HCT116 (cell line): ENCODE data around the gene PREX1. TPM values are rescaled to one million over a fixed set of nuclear protein-coding genes. Genes with fewer than 3 reads are reported as not detected.

Source experiments
- ATAC-seq: fragments of 200-7000 bp; cut with Tn5 transposase; 2 replicates; pipeline ENCODE4 v1.9.1; 2020; ENCODE audit warnings: mild to moderate bottlenecking, moderate library complexity
- BruUV-seq: library from RNA; stranded (reverse); fragments of 400-500 nt; replicated peaks from 2 replicates; lab custom pipeline; 2021; lab: Mats Ljungman, UMichigan
- CTCF ChIA-PET: fragments of 300-600 bp; sonication (Branson Sonifier 250); formaldehyde crosslinking; loops from one replicate; lab custom pipeline; 2021; ENCODE audit warnings: antibody characterized with exemption; lab: Charles Lee
- POLR2A ChIA-PET: fragments of 300-600, 350-600 bp; sonication (Branson Sonifier 250); formaldehyde crosslinking; loops from one replicate; lab custom pipeline; 2021; ENCODE audit warnings: antibody characterized with exemption; lab: Charles Lee
- RAD21 ChIA-PET, 2 experiments: fragments of 300-600 bp; sonication (Branson Sonifier 250); formaldehyde crosslinking; loops; one replicate each; lab custom pipeline; 2023; ENCODE audit warnings: low total read pairs in 2 of 2; ENCODE audit not compliant: uncharacterized antibody in 2 of 2, unreplicated experiment in 2 of 2, low non-redundant PET in 1 of 2; lab: Charles Lee
- DNase-seq: peaks from one replicate; pipeline ENCODE4 v3.0.0-alpha.2; 2010; ENCODE audit warnings: low read depth, low spot score
- H2AFZ ChIP-seq: fragments of 200-600 bp; shearing (Covaris generic), sonication (generic); 2 replicates; pipeline ENCODE4 v1.6.1; 2017; ENCODE audit warnings: low read depth, mixed run types, mixed read lengths, antibody characterized with exemption, low read length; ENCODE audit not compliant: poor library complexity, severe bottlenecking
- H3K27ac ChIP-seq: 2 replicates; pipeline ENCODE4 v1.5.1; 2012; ENCODE audit warnings: low read depth, low read length
- H3K27me3 ChIP-seq: fragments of 200-600 bp; sonication (generic); 2 replicates; pipeline ENCODE4 v1.6.1; 2016; ENCODE audit warnings: mixed run types, low read length, mixed read lengths; ENCODE audit not compliant: insufficient read depth
- H3K36me3 ChIP-seq, 2 experiments: fragments of 200-500 bp in 1 of 2; fragments of 200-600 bp in 1 of 2; sonication (Bioruptor generic) in 1 of 2; sonication (generic) in 1 of 2; 2 replicates each; pipeline versions ENCODE4 v1.5.1 to v1.6.1; 2014 to 2016; ENCODE audit warnings: low read length in 2 of 2, inconsistent platforms in 1 of 2, mixed read lengths in 1 of 2, mixed run types in 1 of 2; ENCODE audit not compliant: insufficient read depth in 2 of 2, control insufficient read depth in 1 of 2
- H3K4me1 ChIP-seq, 2 experiments: fragments of 200-600 bp in 1 of 2; sonication (generic) in 1 of 2; 2 replicates each; pipeline versions ENCODE4 v1.5.1 to v1.6.1; 2012 to 2017; ENCODE audit warnings: low read length in 2 of 2, inconsistent platforms in 1 of 2, mild to moderate bottlenecking in 1 of 2, mixed read lengths in 1 of 2, mixed run types in 1 of 2, moderate library complexity in 1 of 2; ENCODE audit not compliant: insufficient read depth in 2 of 2, control insufficient read depth in 1 of 2
- H3K4me2 ChIP-seq: fragments of 200-600 bp; sonication (generic); 2 replicates; pipeline ENCODE4 v1.6.1; 2017; ENCODE audit warnings: mixed run types, low read length, mixed read lengths
- H3K4me3 ChIP-seq, 2 experiments: fragments of 200-600 bp in 1 of 2; sonication (generic) in 1 of 2; replicated peaks in 1 of 2; 2 replicates each; pipeline ENCODE4 v1.5.1; 2011 to 2016; ENCODE audit warnings: low read length in 2 of 2, control low read depth in 1 of 2, low read depth in 1 of 2, mild to moderate bottlenecking in 1 of 2, mixed read lengths in 1 of 2, mixed run types in 1 of 2
- H3K79me2 ChIP-seq: fragments of 200-600 bp; sonication (generic); 2 replicates; pipeline ENCODE4 v1.6.1; 2017; ENCODE audit warnings: mild to moderate bottlenecking, mixed run types, low read length, moderate library complexity, mixed read lengths; ENCODE audit not compliant: insufficient read depth
- H3K9ac ChIP-seq: fragments of 200-600 bp; sonication (generic); 2 replicates; pipeline ENCODE4 v1.6.1; 2016; ENCODE audit warnings: low read length, mixed read lengths
- H3K9me2 ChIP-seq: fragments of 200-600 bp; sonication (generic), shearing (Covaris generic); 2 replicates; pipeline ENCODE4 v1.6.1; 2017; ENCODE audit warnings: mixed run types, mild to moderate bottlenecking, moderate library complexity; ENCODE audit not compliant: insufficient read depth
- H3K9me3 ChIP-seq, 2 experiments: fragments of 200-500 bp in 1 of 2; fragments of 200-600 bp in 1 of 2; sonication (Bioruptor generic) in 1 of 2; sonication (generic) in 1 of 2; 2 replicates each; pipeline ENCODE4 v1.6.1; 2014 to 2017; ENCODE audit warnings: low read length in 2 of 2, mixed read lengths in 2 of 2, inconsistent platforms in 1 of 2, low read depth in 1 of 2, mild to moderate bottlenecking in 1 of 2, mixed run types in 1 of 2, moderate library complexity in 1 of 2; ENCODE audit not compliant: control insufficient read depth in 1 of 2, insufficient read depth in 1 of 2
- H4K20me1 ChIP-seq: fragments of 200-600 bp; sonication (generic), shearing (Covaris generic); 2 replicates; pipeline ENCODE4 v1.6.1; 2017; ENCODE audit warnings: mixed run types, mild to moderate bottlenecking, moderate library complexity; ENCODE audit not compliant: insufficient read depth
- CBX3 ChIP-seq: IDR thresholded peaks from 2 replicates; pipeline ENCODE4 v1.6.1; 2012; ENCODE audit warnings: low read depth
- CTCF ChIP-seq, 3 experiments: fragments of 200-600 bp in 1 of 3; sonication (generic) in 1 of 3; IDR thresholded peaks in 2 of 3; conservative IDR thresholded peaks in 1 of 3; 2 replicates each; pipeline ENCODE4 v1.5.1; 2012 to 2017; ENCODE audit warnings: low read depth in 2 of 3, low read length in 2 of 3, antibody characterized with exemption in 1 of 3, borderline replicate concordance in 1 of 3, control low read depth in 1 of 3, mild to moderate bottlenecking in 1 of 3, mixed read lengths in 1 of 3, mixed run types in 1 of 3, moderate library complexity in 1 of 3; ENCODE audit not compliant: insufficient read depth in 1 of 3
- EGR1 ChIP-seq: IDR thresholded peaks from 2 replicates; pipeline ENCODE4 v1.6.1; 2012; ENCODE audit warnings: low read depth
- ELF1 ChIP-seq: IDR thresholded peaks from 2 replicates; pipeline ENCODE4 v1.6.1; 2012; ENCODE audit warnings: low read depth, borderline replicate concordance
- EZH2phosphoT487 ChIP-seq: fragments of 200-600 bp; IDR thresholded peaks from 2 replicates; pipeline ENCODE4 v1.6.1; 2018; ENCODE audit warnings: antibody characterized with exemption, borderline replicate concordance
- FOSL1 ChIP-seq: IDR thresholded peaks from 2 replicates; pipeline ENCODE4 v1.6.1; 2012; ENCODE audit warnings: low read depth
- POLR2A ChIP-seq: IDR thresholded peaks from 2 replicates; pipeline ENCODE4 v1.7.0; 2011; ENCODE audit warnings: borderline replicate concordance; ENCODE audit not compliant: insufficient read depth, insufficient read length; ENCODE audit errors: extremely low read depth
- POLR2AphosphoS5 ChIP-seq: IDR thresholded peaks from 2 replicates; pipeline ENCODE4 v1.6.1; 2011; ENCODE audit warnings: mild to moderate bottlenecking, low read depth, low read length, moderate library complexity
- SP1 ChIP-seq: IDR thresholded peaks from 2 replicates; pipeline ENCODE4 v1.6.1; 2012; ENCODE audit warnings: low read depth
- SRF ChIP-seq: IDR thresholded peaks from 2 replicates; pipeline ENCODE4 v1.6.1; 2012; ENCODE audit warnings: low read depth
- TCF7L2 ChIP-seq: IDR thresholded peaks from 2 replicates; pipeline ENCODE4 v1.7.0; 2011; ENCODE audit warnings: borderline replicate concordance, inconsistent platforms; ENCODE audit not compliant: insufficient read depth, insufficient read length; ENCODE audit errors: extremely low read depth
- YY1 ChIP-seq: IDR thresholded peaks from 2 replicates; pipeline ENCODE4 v1.6.1; 2011; ENCODE audit warnings: low read length, low read depth, moderate library complexity, mild to moderate bottlenecking; ENCODE audit not compliant: insufficient replicate concordance; ENCODE audit errors: extremely low read depth
- ZBTB33 ChIP-seq: IDR thresholded peaks from 2 replicates; pipeline ENCODE4 v1.6.1; 2011; ENCODE audit warnings: mild to moderate bottlenecking, low read length, moderate library complexity; ENCODE audit not compliant: insufficient replicate concordance; ENCODE audit errors: extremely low read depth
- ZFX ChIP-seq: fragments of 450-650 bp; IDR thresholded peaks from 2 replicates; pipeline ENCODE4 v1.6.1; 2017
- ZNF274 ChIP-seq: fragments of 200-500 bp; sonication (Bioruptor generic); IDR thresholded peaks from 2 replicates; pipeline ENCODE4 v1.6.1; 2014; ENCODE audit warnings: mild to moderate bottlenecking, low read depth, low read length, inconsistent platforms
- intact Hi-C: fragments of 100-400 bp; cut with micrococcal nuclease; formaldehyde crosslinking; loops from 2 replicates; pipeline ENCODE4 v1.10.0; 2022
- total RNA-seq: library from RNA; stranded (reverse); gene quantifications from one replicate; pipeline ENCODE4 v1.2.1, GENCODE V29; 2021; ENCODE audit not compliant: unreplicated experiment
- TF ChIP-seq, protein P1 (sequence below): IDR thresholded peaks from 2 replicates; pipeline ENCODE4 v1.6.1; 2012

Gene PREX1
- total RNA-seq, 1 experiment from 2014 or later: 6.1 TPM

DNA sequence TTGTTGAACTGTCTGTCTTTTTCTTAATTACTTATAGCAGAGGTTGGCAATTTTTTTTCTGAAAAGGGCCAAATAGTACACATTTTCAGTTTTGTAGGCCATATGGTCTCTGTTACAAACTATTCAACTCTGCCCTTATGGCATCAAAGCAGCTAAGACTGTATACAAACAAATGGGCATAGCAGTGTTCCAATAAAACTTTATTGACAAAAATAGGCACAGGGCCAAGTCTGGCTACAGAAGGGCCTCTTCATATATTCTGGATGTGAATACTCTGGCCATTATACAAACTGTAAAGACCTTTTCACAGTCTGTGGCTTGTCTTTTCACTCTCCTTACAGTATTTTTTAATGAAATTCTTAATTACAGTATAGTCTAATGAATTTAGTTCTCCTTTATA is 132.1 kb downstream of the PREX1 start:
- ChIA-PET CTCF (interaction anchor here (1.8 kb wide), 1 partner anchor 38 kb away, joined by 5 read pairs; no protein-coding TSS in a partner anchor), POLR2A (no interaction called here), RAD21 (no interaction called here)

More for the DNA sequence above, 132.1 kb downstream of the PREX1 start:
- H3K27me3 ChIP-seq: no peaks in the 10 kb centered on the region
- no peak overlapping the region for H3K27ac ChIP-seq
- ATAC-seq: no peak
- no peaks in the 10 kb centered on the region for H4K20me1 ChIP-seq
- H2AFZ ChIP-seq: no peak overlapping the region
- H3K4me2 ChIP-seq: no peak overlapping the region
- intact Hi-C loops: no loop called here
- H3K9me2 ChIP-seq: no peaks in the 10 kb centered on the region
- BruUV-seq: no TSS peak
- no peak for DNase-seq
- H3K4me1 ChIP-seq: peaks cover 15% of the 10 kb centered on the region in 2 experiments
- H3K9ac ChIP-seq: no peak overlapping the region
- TF ChIP-seq POLR2AphosphoS5 (no peak), POLR2A (no peak), EGR1 (no peak), FOSL1 (no peak), SRF (no peak), YY1 (no peak), TCF7L2 (no peak), ZNF274 (no peak), SP1 (no peak), CBX3 (no peak), ELF1 (no peak), CTCF (IDR thresholded peaks at IDR 0.05 in 2 of 3, conservative IDR thresholded peaks at IDR 0.05 in 1 of 3; ENCODE audit: borderline replicate concordance in 1 of 3, insufficient read depth in 1 of 3, low read depth in 2 of 3, low read length in 2 of 3) (no peak), ZBTB33 (no peak), EZH2phosphoT487 (no peak), ZFX (no peak)
- TF ChIP-seq, protein P1, sequence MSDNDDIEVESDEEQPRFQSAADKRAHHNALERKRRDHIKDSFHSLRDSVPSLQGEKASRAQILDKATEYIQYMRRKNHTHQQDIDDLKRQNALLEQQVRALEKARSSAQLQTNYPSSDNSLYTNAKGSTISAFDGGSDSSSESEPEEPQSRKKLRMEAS: no peak
- no peaks in the 10 kb centered on the region for H3K79me2 ChIP-seq
- H3K9me3 ChIP-seq: no peaks in the 10 kb centered on the region
- H3K36me3 ChIP-seq: no peaks in the 10 kb centered on the region
- no peak overlapping the region for H3K4me3 ChIP-seq
